AG04450 (cell line): ENCODE results near the gene ARMC5. TPM values are rescaled to one million over a fixed set of nuclear protein-coding genes. Genes with fewer than 3 reads are reported as not detected.

ENCODE experiments used
- CTCF ChIA-PET: fragments of 300-600, 350-600 bp; formaldehyde crosslinking; extraction: SDS; loops from one replicate; lab custom pipeline; 2022; ENCODE audit warnings: antibody characterized with exemption, inconsistent platforms; lab: Charles Lee
- POLR2A ChIA-PET: fragments of 350-600 bp; formaldehyde crosslinking; extraction: SDS; loops from one replicate; lab custom pipeline; 2021; ENCODE audit warnings: antibody characterized with exemption, inconsistent platforms; lab: Yijun Ruan, JAX
- DNase-seq: peaks from one replicate; pipeline ENCODE4 v3.0.0-alpha.2; 2011; ENCODE audit warnings: low read depth, low spot score
- H3K27ac ChIP-seq: one replicate; pipeline ENCODE4 v1.5.1; 2012; ENCODE audit warnings: low read depth, low read length, control low read depth
- H3K27me3 ChIP-seq: one replicate; pipeline ENCODE4 v1.6.0; 2012; ENCODE audit warnings: low read length; ENCODE audit not compliant: control insufficient read depth, insufficient read depth
- H3K4me3 ChIP-seq: 2 replicates; pipeline ENCODE4 v1.5.1; 2011; ENCODE audit warnings: mild to moderate bottlenecking, low read depth, low read length, control low read depth
- H3K9me3 ChIP-seq: 2 replicates; pipeline ENCODE4 v1.5.1; 2012; ENCODE audit warnings: low read length; ENCODE audit not compliant: control insufficient read depth, insufficient read depth
- CTCF ChIP-seq: IDR thresholded peaks from 2 replicates; pipeline ENCODE4 v1.5.1; 2011; ENCODE audit warnings: low read depth, low read length, control low read depth, inconsistent platforms
- polyA plus RNA-seq: library from polyadenylated mRNA; depleted of rRNA; stranded (reverse); fragments of >200 nt; gene quantifications from 2 replicates; pipeline ENCODE4 v1.2.3, GENCODE V29; 2011

The ARMC5 gene
- polyA plus RNA-seq, 1 experiment, result 2.9 TPM

DNA sequence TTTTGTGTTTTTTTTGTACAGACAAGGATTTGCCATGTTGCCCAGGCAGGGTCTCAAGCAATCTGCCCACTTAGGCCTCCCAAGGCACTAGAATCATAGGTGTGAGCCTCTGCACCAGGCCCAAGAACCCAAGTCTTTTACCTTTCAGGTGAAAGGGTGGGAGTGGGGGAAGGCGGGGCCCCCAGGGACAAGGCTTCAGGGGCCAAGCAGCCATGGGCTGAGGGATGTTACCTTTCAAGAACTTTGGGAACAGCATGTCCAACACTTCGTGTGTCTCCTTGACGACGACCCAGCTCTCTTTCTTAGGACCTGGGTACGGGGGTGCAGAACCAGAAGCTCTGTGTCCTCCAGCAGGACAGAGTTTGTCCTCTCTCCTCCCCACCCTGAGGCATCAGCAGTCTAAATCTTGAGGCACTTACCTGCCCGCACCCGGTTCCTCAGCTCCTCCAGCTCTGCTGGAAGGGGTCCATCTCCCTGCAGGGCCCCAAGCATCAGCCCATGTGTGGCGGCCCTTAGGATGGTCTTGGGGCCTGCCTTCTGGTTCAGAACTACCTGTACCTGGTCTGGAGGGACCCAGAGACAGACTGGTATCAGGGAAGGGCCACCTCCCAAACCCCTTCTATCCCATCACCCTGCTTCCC, 32.6 kb downstream of the ARMC5 start:
- no peak for DNase-seq
- Histone ChIP-seq H3K27me3 (peaks cover 14% of the 10 kb centered on the region), H3K27ac (no peak overlapping the region), H3K4me3 (no peak overlapping the region), H3K9me3 (no peaks in the 10 kb centered on the region; the same call in 1 of the 2 replicates)
- CTCF ChIA-PET, result interaction anchor here (0.9 to 1.7 kb wide), 2 partner anchors 31 to 376 kb away, joined by 3 read pairs; no protein-coding TSS in a partner anchor
- no peak for TF ChIP-seq CTCF
- POLR2A ChIA-PET, result interaction anchor here (0.6 to 0.7 kb wide), 2 partner anchors 543 to 548 kb away, joined by 4 to 6 read pairs; no protein-coding TSS in a partner anchor

DNA sequence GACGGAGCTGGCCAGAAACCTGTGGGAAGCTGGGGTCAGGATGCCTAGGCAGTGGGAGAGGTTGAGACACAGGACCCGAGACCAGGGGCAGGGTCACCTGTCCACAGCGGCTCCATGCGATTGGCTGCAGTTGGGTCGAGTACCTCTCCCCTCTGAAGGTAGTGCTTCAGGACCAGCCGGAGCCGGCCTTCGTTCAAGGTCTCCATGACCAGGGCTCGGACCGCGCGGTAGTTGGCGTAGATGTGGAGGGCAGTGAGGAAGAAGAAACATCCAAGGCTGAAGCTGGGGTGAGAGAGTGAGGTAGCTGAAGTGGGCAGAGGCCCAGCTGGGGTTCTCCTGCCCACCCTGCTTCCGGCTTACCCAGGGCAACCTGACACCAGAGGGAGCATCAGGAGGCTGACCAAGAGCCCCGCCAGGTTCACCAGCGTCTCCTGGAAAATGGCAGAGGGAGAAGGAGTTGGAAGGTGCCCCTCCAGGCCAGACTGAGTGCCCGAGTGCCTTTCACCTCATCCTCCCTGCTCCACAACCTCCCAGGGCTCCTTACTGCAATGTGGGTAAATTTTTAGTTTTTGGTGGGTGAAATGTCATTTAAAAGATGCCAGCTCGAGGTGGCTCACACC, 34.3 kb downstream of the ARMC5 start:
- H3K9me3 ChIP-seq, result no peaks in the 10 kb centered on the region
- DNase-seq, result no peak
- no peak overlapping the region for H3K27ac ChIP-seq
- ChIA-PET POLR2A (no interaction called here), CTCF (no interaction called here)
- H3K4me3 ChIP-seq, result no peak overlapping the region
- no peaks in the 10 kb centered on the region for H3K27me3 ChIP-seq
- no peak for TF ChIP-seq CTCF

- CTCF ChIA-PET, result no interaction called here
- no peak for TF ChIP-seq CTCF
Observed at GRCh38 chr16:31496670-31497069, 37.4 kb downstream of the ARMC5 start.

GRCh38 chr16:31498493-31498892, 39.2 kb downstream of the ARMC5 start:
- H3K27ac ChIP-seq, result no peak overlapping the region
- H3K9me3 ChIP-seq, result no peaks in the 10 kb centered on the region
- TF ChIP-seq CTCF, result no peak
- no peaks in the 10 kb centered on the region for H3K27me3 ChIP-seq
- ChIA-PET POLR2A (interaction anchor here (0.8 kb wide), 1 partner anchor 8 kb away, joined by 3 read pairs; no protein-coding TSS in a partner anchor), CTCF (no interaction called here)
- no peak for DNase-seq
- H3K4me3 ChIP-seq, result no peak overlapping the region

More at GRCh38 chr16:31496670-31497069, 37.4 kb downstream of the ARMC5 start:
- no peak for DNase-seq
- Histone ChIP-seq H3K9me3 (no peaks in the 10 kb centered on the region), H3K27ac (no peak overlapping the region), H3K4me3 (no peak overlapping the region), H3K27me3 (no peaks in the 10 kb centered on the region)
- POLR2A ChIA-PET, result interaction anchor here (1.5 kb wide), 1 partner anchor 11 kb away, joined by 3 read pairs; the partner anchor contains the start of gene RUSF1

DNA sequence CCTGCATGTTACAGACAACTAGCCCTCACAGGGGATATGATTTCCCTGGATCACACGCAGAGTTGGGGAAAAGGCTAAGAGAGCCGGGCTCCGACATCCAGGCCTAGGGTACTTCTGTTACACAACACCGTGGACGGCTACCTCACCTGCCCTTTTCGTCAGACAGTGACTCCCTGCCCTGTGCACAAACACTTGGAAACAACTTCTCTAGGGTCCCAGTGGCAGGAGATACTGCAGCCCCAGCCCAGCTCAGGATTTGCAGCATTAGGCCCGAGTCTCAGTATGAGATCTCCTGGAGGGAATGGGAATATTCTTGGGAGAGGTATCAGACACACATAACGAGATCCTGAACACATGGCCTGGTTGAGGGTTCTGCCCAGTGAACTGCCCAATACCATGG, 40.6 kb downstream of the ARMC5 start:
- H3K27me3 ChIP-seq, result no peaks in the 10 kb centered on the region
- no peak for TF ChIP-seq CTCF
- POLR2A ChIA-PET, result no interaction called here
- no peak overlapping the region for H3K27ac ChIP-seq
- H3K9me3 ChIP-seq, result no peaks in the 10 kb centered on the region
- no peak overlapping the region for H3K4me3 ChIP-seq
- no peak for DNase-seq
- CTCF ChIA-PET, result interaction anchor here (0.6 kb wide), 1 partner anchor 47 kb away, joined by 3 read pairs; no protein-coding TSS in a partner anchor
